DND-41 (cell line): ENCODE results near the gene SPRR4.

ENCODE experiments used
- EZH2 ChIP-seq: IDR thresholded peaks from 3 replicates; pipeline ENCODE4 v1.6.1; 2012; ENCODE audit warnings: borderline replicate concordance, low read depth, mild to moderate bottlenecking, moderate library complexity, low read length, inconsistent platforms; ENCODE audit not compliant: severe bottlenecking
- TF ChIP-seq, protein P1 (sequence below): IDR thresholded peaks from 2 replicates; pipeline ENCODE4 v1.5.1; 2012; ENCODE audit warnings: borderline replicate concordance, low read length, moderate library complexity, mild to moderate bottlenecking; ENCODE audit not compliant: poor library complexity, severe bottlenecking; ENCODE audit errors: extremely low read depth

- TF ChIP-seq, protein P1, sequence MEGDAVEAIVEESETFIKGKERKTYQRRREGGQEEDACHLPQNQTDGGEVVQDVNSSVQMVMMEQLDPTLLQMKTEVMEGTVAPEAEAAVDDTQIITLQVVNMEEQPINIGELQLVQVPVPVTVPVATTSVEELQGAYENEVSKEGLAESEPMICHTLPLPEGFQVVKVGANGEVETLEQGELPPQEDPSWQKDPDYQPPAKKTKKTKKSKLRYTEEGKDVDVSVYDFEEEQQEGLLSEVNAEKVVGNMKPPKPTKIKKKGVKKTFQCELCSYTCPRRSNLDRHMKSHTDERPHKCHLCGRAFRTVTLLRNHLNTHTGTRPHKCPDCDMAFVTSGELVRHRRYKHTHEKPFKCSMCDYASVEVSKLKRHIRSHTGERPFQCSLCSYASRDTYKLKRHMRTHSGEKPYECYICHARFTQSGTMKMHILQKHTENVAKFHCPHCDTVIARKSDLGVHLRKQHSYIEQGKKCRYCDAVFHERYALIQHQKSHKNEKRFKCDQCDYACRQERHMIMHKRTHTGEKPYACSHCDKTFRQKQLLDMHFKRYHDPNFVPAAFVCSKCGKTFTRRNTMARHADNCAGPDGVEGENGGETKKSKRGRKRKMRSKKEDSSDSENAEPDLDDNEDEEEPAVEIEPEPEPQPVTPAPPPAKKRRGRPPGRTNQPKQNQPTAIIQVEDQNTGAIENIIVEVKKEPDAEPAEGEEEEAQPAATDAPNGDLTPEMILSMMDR, result no peak
- no peak for TF ChIP-seq EZH2
Measured at GRCh38 chr1:152924191-152924590, 46.3 kb upstream of the SPRR4 start.
